K562 (cell line): ENCODE measurements around the gene HSPA5. TPM values are rescaled to one million over a fixed set of nuclear protein-coding genes. Genes with fewer than 3 reads are reported as not detected.

Experiments used
- CBFA2T3 ChIP-seq: fragments of 450-650 bp; IDR thresholded peaks from 2 replicates; pipeline ENCODE4 v1.6.1; 2017
- ESRRA ChIP-seq: fragments of 450-650 bp; IDR thresholded peaks from 2 replicates; pipeline ENCODE4 v1.6.1; 2014; ENCODE audit warnings: low read depth, mild to moderate bottlenecking, moderate library complexity, borderline replicate concordance
- IFI16 ChIP-seq: fragments of 250-450 bp; sonication (Bioruptor Pico); IDR thresholded peaks from 2 replicates; pipeline ENCODE4 v2.1.2; 2022; ENCODE audit warnings: mild to moderate bottlenecking, inconsistent platforms
- KDM2B ChIP-seq: fragments of 250-450 bp; sonication (Bioruptor Pico); IDR thresholded peaks from 2 replicates; pipeline ENCODE4 v1.8.0; 2021; ENCODE audit warnings: mild to moderate bottlenecking, moderate library complexity
- MYC ChIP-seq, 2 experiments: fragments of 250-450 bp in 1 of 2; sonication (Bioruptor Pico) in 1 of 2; IDR thresholded peaks; 2 replicates each; pipeline versions ENCODE4 v1.5.1 to v1.6.1; 2012 to 2021; ENCODE audit warnings: low read depth in 2 of 2, borderline replicate concordance in 1 of 2, improper control_type of control experiment in 1 of 2, low read length in 1 of 2, mild to moderate bottlenecking in 1 of 2, moderate library complexity in 1 of 2
- POLR2A ChIP-seq: fragments of 450-650 bp; conservative IDR thresholded peaks from 2 replicates; pipeline ENCODE4 v1.6.1; 2016
- PTTG1 ChIP-seq: fragments of 450-650 bp; IDR thresholded peaks from 2 replicates; pipeline ENCODE4 v1.6.1; 2016; ENCODE audit warnings: low read depth, mild to moderate bottlenecking, missing genetic modification characterization, missing compliant biosample characterization
- ZBTB40 ChIP-seq, 2 experiments: fragments of 450-650 bp in 1 of 2; sonication (generic) in 1 of 2; formaldehyde crosslinking in 1 of 2; IDR thresholded peaks; 2 replicates each; pipeline versions ENCODE4 v1.7.1 to v1.9.0; 2016 to 2022; ENCODE audit warnings: inconsistent platforms in 1 of 2, mild to moderate bottlenecking in 1 of 2, missing genetic modification reagents in 1 of 2
- ZNF12 ChIP-seq: sonication (generic); formaldehyde crosslinking; IDR thresholded peaks from 2 replicates; pipeline ENCODE4 v1.4.0; 2020; ENCODE audit warnings: mild to moderate bottlenecking, missing genetic modification reagents
- ZNF184 ChIP-seq: sonication (generic); formaldehyde crosslinking; IDR thresholded peaks from 2 replicates; pipeline ENCODE4 v1.5.0; 2020; ENCODE audit warnings: missing genetic modification reagents
- ZNF586 ChIP-seq: fragments of 450-650 bp; formaldehyde crosslinking; conservative IDR thresholded peaks from 2 replicates; pipeline ENCODE4 v1.4.0; 2020; ENCODE audit warnings: mild to moderate bottlenecking, moderate library complexity
- ZNF79 ChIP-seq: fragments of 250-450 bp; sonication (Bioruptor Pico); IDR thresholded peaks from 2 replicates; pipeline ENCODE4 v1.4.0; 2020; ENCODE audit warnings: low read depth, mild to moderate bottlenecking, moderate library complexity
- polyA plus RNA-seq, 8 experiments: library from polyadenylated mRNA; depleted of rRNA in 4 of 8; stranded (reverse) in 5 of 8; unstranded in 3 of 8; fragments of >200 nt; fragmentation: Nextera tagmentation in 2 of 8; fragmentation: Illumina TruSeq in 1 of 8; extraction: Ambion mirVana in 2 of 8; extraction: Trizol in 1 of 8; gene quantifications; 2 replicates each; pipeline versions ENCODE4 v1.2.1 to v1.2.3, GENCODE V29; 2011 to 2014; ENCODE audit warnings: inconsistent platforms in 1 of 8, missing spikeins in 1 of 8
- total RNA-seq, 7 experiments: library from RNA; depleted of rRNA in 6 of 7; stranded (reverse); fragments of >200 nt in 6 of 7; fragmentation: Illumina TruSeq in 2 of 7; extraction: Trizol in 2 of 7; gene quantifications; 2 replicates each; pipeline versions ENCODE4 v1.2.1 to v1.2.3, GENCODE V29; 2011 to 2021; ENCODE audit warnings: low replicate concordance in 1 of 7
- TF ChIP-seq, protein P1 (sequence below): sonication (generic); formaldehyde crosslinking; IDR thresholded peaks from 2 replicates; pipeline ENCODE4 v1.8.1; 2023; ENCODE audit warnings: mild to moderate bottlenecking, missing genetic modification reagents
- TF ChIP-seq, protein P2 (sequence below): fragments of 250-450 bp; sonication (Bioruptor Pico); IDR thresholded peaks from 2 replicates; pipeline ENCODE4 v1.5.1; 2021; ENCODE audit warnings: mild to moderate bottlenecking

Gene HSPA5
- total and polyA plus RNA-seq, 9 of the 15 experiments (the other 6 are each of a cell fraction or from before 2014, with no cell fraction given) = 48.0 to 265 (median 113) TPM

DNA sequence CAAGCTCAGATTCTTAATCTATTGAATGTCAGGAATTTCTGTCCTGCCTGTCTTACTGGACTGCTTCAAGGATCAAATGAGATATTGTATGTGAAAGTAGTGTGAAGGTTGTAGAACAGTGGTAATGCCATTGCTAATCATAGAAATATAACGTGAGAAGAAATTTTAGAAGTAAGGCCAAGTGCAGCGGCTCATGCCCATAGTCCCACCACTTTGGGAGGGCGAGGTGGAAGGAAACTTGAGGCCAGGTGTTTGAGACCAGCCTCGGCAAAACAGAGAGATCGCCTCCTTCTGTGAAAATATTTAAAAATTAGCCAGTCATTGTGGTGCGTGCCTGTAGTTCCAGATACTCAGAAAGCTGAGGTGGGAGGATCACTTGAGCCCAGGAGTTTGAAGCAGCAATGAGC lies 5.1 kb upstream of the HSPA5 start (continued):
- TF ChIP-seq, protein P1, sequence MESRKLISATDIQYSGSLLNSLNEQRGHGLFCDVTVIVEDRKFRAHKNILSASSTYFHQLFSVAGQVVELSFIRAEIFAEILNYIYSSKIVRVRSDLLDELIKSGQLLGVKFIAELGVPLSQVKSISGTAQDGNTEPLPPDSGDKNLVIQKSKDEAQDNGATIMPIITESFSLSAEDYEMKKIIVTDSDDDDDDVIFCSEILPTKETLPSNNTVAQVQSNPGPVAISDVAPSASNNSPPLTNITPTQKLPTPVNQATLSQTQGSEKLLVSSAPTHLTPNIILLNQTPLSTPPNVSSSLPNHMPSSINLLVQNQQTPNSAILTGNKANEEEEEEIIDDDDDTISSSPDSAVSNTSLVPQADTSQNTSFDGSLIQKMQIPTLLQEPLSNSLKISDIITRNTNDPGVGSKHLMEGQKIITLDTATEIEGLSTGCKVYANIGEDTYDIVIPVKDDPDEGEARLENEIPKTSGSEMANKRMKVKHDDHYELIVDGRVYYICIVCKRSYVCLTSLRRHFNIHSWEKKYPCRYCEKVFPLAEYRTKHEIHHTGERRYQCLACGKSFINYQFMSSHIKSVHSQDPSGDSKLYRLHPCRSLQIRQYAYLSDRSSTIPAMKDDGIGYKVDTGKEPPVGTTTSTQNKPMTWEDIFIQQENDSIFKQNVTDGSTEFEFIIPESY (CRISPR knock-in tag) = no peak
- TF ChIP-seq, protein P2, sequence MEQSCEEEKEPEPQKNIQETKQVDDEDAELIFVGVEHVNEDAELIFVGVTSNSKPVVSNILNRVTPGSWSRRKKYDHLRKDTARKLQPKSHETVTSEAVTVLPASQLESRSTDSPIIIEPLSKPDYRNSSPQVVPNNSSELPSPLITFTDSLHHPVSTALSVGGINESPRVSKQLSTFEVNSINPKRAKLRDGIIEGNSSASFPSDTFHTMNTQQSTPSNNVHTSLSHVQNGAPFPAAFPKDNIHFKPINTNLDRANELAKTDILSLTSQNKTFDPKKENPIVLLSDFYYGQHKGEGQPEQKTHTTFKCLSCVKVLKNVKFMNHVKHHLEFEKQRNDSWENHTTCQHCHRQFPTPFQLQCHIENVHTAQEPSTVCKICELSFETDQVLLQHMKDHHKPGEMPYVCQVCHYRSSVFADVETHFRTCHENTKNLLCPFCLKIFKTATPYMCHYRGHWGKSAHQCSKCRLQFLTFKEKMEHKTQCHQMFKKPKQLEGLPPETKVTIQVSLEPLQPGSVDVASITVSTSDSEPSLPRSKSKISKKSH (CRISPR knock-in tag) = no peak
- TF ChIP-seq IFI16 = no peak
- no peak for TF ChIP-seq MYC (IDR thresholded peaks at IDR 0.05; ENCODE audit: low read depth, low read length)
- TF ChIP-seq MYC (CRISPR knock-in tag; IDR thresholded peaks at IDR 0.05; ENCODE audit: borderline replicate concordance, low read depth) = no peak
- TF ChIP-seq POLR2A = no peak
- TF ChIP-seq ZNF586 = no peak
- no peak for TF ChIP-seq ZNF12 (CRISPR knock-in tag)
- no peak for TF ChIP-seq ZNF184
- TF ChIP-seq ESRRA = no peak
- no peak; the same call in 1 of the 2 replicates for TF ChIP-seq ZNF79
- TF ChIP-seq CBFA2T3 = no peak
- peak; percentile 17; the same call in 1 of the 2 replicates for TF ChIP-seq ZBTB40 (IDR thresholded peaks at IDR 0.05)
- no peak for TF ChIP-seq ZBTB40 (CRISPR knock-in tag; IDR thresholded peaks at IDR 0.05)
- TF ChIP-seq PTTG1 (tag) = peak; percentile 68; the same call in 1 of the 2 replicates
- no peak for TF ChIP-seq KDM2B (CRISPR knock-in tag)
